NB4 (cell line): ENCODE measurements around the gene TRPM1.

ENCODE experiments used
- DNase-seq: peaks from one replicate; pipeline ENCODE4 v3.0.0; 2010; ENCODE audit warnings: low read depth
- H3K4me3 ChIP-seq: one replicate; pipeline ENCODE4 v1.5.1; 2011; ENCODE audit warnings: mild to moderate bottlenecking, low read depth, low read length, moderate library complexity
- MAX ChIP-seq: IDR thresholded peaks from 2 replicates; pipeline ENCODE4 v1.6.1; 2011; ENCODE audit warnings: low read depth, low read length
- MYC ChIP-seq: IDR thresholded peaks from 2 replicates; pipeline ENCODE4 v1.6.1; 2011; ENCODE audit warnings: low read depth, low read length
- POLR2A ChIP-seq: IDR thresholded peaks from 2 replicates; pipeline ENCODE4 v1.6.1; 2011; ENCODE audit warnings: mild to moderate bottlenecking; ENCODE audit not compliant: insufficient read length; ENCODE audit errors: extremely low read depth
- TF ChIP-seq, protein P1 (sequence below): IDR thresholded peaks from one replicate; pipeline ENCODE4 v1.5.1; 2012; ENCODE audit warnings: low read depth, low read length

Gene TRPM1

GRCh38 chr15:30956216-30957124 lies 145.1 kb downstream of the TRPM1 start:
- DNase-seq, result peak; percentile 65
- peak; percentile 60 for TF ChIP-seq MAX
- no peak for TF ChIP-seq MYC
- H3K4me3 ChIP-seq, result no peak overlapping the region

GRCh38 chr15:30954674-30955073 lies 146.9 kb downstream of the TRPM1 start:
- TF ChIP-seq POLR2A (no peak), MAX (no peak), MYC (no peak)
- TF ChIP-seq, protein P1, sequence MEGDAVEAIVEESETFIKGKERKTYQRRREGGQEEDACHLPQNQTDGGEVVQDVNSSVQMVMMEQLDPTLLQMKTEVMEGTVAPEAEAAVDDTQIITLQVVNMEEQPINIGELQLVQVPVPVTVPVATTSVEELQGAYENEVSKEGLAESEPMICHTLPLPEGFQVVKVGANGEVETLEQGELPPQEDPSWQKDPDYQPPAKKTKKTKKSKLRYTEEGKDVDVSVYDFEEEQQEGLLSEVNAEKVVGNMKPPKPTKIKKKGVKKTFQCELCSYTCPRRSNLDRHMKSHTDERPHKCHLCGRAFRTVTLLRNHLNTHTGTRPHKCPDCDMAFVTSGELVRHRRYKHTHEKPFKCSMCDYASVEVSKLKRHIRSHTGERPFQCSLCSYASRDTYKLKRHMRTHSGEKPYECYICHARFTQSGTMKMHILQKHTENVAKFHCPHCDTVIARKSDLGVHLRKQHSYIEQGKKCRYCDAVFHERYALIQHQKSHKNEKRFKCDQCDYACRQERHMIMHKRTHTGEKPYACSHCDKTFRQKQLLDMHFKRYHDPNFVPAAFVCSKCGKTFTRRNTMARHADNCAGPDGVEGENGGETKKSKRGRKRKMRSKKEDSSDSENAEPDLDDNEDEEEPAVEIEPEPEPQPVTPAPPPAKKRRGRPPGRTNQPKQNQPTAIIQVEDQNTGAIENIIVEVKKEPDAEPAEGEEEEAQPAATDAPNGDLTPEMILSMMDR, result no peak
- DNase-seq, result no peak
- no peak overlapping the region for H3K4me3 ChIP-seq

GRCh38 chr15:30953731-30954378 lies 147.7 kb downstream of the TRPM1 start:
- TF ChIP-seq, protein P1, result no peak
- no peak for TF ChIP-seq MAX
- TF ChIP-seq MYC, result no peak
- no peak for TF ChIP-seq POLR2A
- no peak overlapping the region for H3K4me3 ChIP-seq
- DNase-seq, result peak; percentile 84

GRCh38 chr15:30953183-30953582 lies 148.3 kb downstream of the TRPM1 start:
- no peak for DNase-seq
- TF ChIP-seq, protein P1, result no peak
- TF ChIP-seq MYC (no peak), POLR2A (no peak), MAX (no peak)
- no peak overlapping the region for H3K4me3 ChIP-seq
